Smooth muscle cell of the brain vasculature (primary cell): ENCODE data around the gene S100A11.
"Not testable (repeated sequence)": the region's sequence is repeated elsewhere in the genome, so short reads cannot be mapped to it uniquely, and the experiment has no call there.

ENCODE experiments used
- DNase-seq: peaks from one replicate; pipeline ENCODE4 v3.0.0-alpha.2; 2012; ENCODE audit warnings: low read depth, low spot score

The S100A11 gene

DNA sequence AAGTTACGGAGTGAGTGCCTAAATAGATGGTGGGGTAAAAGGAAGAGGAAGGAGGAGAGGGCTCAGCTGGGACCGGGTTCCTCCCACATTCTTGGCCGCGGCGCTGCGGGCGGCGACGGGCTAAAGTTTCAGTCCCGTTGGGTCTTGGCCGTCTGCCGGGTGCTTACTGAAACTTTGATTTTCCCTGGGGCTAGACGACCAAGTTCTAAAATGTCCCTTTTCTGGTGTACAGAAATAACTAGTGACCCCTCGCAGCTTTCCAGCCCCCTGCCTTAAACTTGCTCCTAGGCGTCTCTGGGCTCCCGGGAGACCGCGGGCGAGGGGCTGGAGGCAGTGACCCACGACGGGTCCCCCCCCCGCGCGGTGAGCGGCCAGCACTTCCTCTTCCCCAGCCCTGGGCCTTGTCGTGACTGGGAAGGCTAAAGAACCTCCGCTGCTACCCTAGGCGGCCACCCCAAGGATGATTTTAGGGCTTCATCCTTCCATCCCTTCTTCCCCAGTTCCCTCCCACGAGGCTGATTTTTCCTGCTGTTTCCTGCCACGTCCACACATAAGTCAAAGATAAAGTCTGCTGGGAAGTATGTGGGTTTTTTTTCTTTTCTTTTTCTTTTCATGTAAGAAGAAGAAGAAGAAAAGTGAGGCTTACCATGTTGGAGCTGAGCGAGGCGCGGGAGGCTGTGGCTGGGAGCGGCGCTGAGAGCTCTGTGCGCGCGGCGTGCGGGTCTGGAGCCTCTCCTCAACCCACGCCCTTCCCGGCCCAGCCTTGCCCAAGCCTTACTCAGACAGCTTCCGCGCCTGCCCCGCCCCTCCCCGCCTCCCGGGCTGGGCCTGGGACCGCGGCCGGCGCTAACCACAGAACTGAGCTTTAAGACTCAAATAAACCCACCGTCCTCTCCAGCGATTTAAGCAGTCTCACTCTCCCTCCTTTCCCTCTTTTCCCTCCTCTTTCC lies at the start of gene S100A11:
TSS of gene S100A11 (minus strand) at position 738 of the 950 bp plus-strand sequence. CDS start at position 649, 89 bp downstream.
- no peak for DNase-seq

DNA sequence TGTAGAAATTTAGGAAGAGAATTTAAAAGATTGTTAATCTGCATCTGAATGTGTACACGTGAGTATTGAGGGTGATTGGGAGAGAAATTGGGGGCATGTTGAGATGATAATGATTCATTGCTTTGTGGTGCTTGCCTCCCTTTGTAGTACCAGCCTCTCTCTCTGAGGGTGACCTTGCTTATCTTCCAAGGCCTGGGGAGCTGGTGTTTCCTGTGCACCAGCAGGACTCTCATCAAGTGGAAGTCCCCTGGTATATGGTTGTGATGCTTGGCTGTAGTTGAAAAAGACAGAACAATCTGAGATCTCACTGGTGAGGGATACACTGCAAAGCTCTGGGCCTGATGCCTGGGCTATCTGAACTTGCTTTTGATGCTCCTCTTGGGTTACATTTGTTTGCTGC lies 48.0 kb upstream of the S100A11 start:
- DNase-seq = no peak

DNA sequence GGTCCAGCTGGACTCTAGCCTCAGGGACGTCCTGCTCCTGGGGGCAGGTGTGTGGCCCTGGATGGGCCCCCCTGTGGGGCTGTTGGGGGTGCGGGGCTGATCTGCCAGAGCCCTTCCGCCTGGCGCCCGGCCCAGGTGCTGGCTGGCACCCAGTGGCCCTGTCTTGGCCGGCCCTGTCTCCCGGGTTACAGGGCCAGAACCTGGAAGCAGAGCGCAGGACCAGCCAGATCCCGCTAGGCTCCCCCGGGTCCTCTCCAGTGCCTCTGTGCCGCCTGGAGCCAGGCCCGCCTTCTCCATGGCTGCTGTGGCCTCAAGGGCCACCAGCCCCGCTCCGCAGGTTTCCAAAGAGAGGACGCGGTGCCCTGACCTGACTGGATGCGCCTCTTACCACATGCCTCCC lies 44.2 kb upstream of the S100A11 start:
- not testable (repeated sequence) for DNase-seq

DNA sequence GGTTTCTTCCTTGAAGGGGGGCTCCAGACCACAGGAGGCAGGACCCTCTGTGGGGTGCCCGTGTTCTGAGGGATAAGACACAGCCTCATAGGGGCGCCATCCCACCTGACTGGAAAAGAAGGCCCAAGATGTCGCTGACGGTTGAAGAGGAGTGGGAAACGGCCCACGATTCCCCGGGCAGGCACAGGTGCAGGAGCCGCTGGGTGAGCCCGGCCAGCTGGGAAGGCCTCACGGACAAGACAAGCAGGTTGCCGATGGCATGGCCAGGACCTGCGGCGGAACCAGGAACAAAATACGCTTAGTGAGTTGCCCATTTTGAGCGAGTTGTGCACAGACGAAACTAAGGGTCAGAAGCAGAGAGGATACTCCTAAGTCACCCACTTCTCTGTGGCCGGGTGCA lies 43.7 kb upstream of the S100A11 start:
- DNase-seq = not testable (repeated sequence)

DNA sequence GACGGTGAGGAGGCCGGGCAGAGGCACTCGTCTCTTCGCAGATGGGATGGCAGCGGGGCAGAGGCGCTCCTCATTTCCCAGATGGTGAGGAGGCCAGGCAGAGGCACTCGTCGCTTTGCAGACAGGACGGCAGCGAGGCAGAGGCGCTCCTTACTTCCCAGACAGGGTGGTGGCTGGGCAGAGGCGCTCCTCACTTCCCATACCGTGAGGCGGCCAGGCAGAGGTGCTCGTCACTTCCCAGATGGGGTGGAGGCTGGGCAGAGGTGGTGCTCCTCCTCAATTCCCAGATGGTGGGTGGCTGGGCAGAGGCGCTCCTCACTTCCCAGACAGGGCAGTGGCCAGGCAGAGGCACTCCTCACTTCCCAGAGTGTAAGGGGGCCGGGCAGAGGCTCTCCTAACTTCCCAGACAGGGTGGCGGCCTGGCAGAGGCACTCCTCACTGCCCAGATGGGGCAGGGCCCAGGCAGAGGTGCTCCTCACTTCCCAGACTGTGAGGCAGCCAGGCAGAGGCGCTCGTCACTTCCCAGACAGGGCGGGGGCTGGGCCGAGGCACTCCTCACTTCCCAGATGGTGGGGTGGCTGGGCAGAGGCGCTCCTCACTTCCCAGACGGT lies 42.1 kb upstream of the S100A11 start:
- DNase-seq = no peak

DNA sequence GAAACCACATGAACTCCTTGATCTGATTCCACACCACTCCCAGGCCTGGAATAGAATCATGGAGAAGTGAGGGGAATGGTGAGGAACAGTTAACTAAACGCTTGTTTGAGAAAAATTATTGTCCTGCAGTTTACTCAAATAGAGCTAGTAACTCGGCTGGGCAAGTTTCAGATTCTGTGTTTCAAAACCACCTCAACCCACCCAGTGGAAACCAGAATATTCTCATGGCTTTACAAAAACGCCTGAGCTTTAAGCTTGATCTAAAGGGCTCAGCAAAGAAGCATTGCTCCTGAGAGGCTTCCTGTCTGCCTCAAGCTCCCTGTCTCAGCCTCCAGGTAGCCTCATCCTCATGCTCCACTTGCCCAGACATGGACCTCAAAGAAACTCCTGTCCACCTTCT lies 35.5 kb upstream of the S100A11 start:
- DNase-seq = no peak

DNA sequence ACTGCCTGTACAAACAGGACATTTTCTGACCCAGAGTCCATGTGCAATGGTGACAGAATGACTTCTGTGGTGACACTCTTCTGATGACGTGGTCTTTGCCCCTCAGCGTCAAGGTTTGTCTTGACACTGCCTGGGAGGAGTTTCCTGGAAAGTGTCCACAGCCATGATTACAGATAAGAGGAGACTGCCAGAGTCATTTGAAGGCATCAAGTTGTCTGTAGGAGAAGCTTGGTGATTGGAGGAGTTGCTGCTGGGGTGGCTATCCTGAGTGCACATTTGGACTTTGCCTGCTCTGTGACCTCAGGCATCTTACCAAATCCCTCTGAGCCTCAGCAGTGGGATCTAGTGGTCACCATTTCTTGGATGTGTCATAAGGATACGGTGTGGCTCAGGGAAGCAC lies 34.3 kb upstream of the S100A11 start:
- DNase-seq = no peak

DNA sequence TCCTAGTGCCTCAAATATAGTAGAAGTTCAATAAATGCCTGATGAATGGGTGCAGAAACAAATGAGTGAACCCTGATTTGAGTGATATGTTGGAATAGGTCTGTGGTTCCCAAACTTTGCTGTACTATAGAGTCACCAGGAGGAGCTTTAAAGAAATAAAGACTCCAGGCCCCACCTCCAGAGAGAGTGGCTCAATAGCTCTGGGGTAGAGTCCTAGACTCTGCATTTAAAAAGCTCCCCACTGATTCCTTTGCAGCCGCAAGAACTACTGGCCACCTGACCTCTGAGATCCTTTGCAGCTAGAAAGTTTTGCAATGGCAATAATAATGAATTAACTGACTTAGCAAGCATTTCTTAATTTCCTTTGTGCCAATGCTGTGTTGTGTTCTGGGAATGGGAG lies 31.1 kb upstream of the S100A11 start:
- no peak for DNase-seq

DNA sequence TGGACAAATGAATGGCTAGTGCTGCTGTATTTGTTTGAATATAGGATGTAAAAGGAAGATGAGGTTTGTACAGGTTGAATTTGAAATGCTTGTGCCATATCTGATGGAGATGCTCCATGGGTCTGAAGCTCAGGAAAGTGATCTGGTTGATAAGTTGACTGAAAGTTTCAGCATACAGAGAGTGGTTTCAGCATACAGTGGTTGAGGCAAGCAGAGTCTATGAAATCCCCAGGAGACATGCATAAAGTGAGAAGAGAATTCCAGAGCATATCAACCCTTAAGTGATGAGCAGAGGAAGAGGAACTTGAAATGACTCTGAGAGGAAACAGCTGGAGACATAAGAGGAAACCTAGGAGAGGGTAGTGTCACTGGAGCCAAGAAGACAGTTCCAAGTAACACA lies 30.3 kb upstream of the S100A11 start:
- DNase-seq = no peak

DNA sequence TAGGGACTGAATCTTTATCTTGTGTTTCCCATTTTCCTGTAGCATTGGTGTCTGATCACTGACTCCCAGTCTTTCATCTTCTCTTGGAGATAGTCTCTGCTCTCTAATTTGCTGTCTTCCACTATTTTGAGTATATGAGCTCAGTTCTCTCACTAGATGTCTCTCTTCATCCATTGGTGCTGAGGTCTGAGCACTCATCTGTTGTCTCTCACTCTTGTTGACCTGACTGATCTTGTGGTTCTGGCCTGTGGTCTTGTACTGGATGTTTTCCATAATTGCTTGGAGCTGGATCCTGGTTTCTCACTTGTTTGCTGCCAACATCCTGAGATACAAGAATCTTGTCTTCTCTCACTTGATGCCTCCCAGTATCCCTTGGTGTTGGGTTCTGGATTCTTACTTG lies 25.1 kb upstream of the S100A11 start:
- no peak for DNase-seq

DNA sequence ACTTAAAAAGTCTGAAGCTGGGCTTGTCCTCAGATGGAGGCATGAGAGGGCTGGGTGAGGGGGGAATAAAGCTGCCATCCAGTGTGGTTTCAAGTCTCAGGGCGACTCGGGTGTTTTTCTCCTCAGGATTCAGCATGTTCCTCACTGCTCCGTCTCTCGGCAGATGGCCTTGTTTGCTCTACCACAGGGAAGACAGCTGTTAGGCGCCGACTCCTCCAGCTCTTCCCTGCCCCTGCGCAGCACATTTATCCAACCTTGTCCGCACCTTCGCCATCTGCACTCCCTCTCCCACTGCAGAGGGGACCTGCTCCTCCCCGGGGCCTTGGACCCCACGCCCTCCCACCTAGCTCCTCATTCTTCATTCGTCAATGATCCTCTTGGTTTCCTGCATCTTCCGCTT lies 16.6 kb upstream of the S100A11 start:
- no peak for DNase-seq

DNA sequence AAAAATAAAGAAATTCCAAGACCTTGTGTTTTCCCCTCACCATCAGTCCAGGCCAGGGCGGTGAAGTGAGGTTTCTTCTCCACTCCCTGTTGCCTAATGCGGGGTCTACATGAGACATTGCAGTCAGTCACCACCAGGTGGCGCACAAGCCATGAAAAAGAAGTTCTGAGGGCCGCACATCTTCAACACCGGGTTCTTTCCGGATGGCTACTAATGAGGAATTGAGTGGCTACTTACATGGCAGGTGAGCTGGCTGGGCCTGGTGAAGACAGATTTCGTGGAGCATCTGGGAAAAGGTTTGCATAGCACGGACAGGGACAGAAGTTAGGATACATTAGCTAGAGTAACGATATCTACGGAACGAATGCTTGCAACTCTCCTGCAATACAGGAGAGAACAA lies 15.8 kb upstream of the S100A11 start:
- no peak for DNase-seq

DNA sequence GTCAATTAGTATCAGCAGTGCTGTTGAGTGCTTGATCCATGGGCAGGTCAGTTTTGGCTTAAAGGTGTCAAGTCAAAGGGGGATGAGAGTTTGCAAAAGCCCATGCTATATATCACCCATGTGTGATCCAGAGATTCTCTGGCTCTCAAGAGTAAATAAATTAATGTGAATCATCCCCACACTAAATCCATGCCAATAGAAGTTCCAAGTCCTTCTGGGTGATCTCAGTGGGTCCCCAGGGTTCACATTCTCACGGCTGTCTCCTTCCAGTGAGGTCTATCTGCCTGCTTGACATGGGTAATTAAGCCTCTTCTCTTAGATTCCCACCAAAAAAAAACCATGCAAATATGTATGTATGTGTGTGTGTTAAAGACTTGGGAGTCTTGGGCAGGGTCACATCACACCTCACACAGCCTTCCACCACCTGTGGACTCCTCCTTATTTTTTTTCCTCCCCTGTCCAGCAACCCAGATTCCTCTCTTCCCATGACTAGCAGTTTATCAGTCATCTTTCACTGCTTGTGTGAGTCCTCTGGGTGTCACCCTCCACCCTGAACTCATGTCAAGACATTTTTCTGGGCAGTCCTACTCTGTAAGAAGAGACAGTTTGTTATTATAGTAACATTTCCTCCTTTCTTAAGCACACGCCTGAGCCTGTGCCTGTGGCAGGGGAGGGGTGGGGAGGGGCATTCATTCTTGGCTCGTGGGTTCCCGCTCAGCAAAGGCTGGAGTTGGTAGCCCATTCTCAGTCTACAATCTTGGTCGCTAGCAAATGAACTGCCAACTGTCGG lies 14.3 kb upstream of the S100A11 start:
- DNase-seq = no peak

DNA sequence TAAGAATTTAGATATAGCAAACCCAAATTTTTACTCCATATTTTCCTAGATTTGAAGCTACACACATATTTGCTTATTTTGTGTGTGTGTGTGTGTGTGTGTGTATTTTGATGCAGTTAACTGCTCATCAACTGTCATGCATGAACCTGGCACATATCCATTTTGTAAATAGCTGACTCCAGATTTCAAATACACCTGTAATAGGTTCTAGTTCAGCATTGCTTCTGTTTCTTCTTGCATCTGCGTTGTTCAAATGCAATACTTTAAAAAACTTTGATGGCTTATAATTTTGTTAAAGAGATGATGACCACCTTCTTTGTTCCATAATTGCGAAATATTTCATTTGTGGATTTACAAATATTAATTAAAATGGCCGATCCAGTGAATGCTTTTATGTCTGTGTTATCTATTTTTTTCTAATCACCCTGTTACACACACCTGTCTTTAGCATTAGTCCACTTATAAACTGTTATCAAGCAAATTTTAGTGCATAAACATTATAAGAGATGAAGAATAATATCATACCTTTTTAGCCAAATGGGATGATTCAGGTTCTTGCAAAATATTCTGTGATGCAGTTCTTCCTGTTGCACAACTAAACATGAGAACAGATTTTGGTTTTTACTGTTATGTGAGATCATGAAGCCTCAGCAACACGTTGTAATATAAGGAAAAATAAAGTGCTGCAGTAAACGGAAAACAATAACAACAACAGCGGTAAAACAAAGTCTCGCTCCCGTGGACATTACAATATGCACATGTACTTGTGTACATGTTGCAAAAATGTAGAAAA lies 12.7 kb upstream of the S100A11 start:
- DNase-seq = no peak

DNA sequence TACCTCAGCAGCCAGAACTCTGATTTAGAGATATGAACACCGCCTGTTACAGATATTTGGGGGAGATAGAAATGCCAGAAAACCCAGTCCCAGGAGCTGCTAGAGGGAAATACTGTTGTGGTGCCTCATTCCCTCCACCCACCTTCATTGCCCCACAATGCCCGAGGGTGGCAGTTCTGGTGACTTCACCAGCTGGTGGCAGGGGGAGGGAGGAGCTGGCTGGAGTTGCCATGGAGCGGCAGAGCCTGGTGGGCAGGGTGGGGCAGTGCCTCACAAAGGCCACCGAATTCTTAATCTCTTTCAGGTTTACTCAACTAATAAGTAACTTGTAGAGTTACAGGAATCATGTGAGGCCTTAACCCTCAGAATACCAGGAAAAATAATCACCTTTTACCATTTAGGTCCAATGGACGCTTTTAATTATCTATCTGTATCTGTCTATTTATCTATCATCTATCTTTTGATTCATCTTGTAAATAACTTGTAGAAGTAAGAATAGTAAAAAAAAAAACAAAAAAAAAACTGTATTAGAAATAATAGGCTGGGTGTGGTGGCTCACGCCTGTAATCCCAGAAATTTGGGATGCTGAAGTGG lies 11.7 kb upstream of the S100A11 start:
- DNase-seq = no peak

DNA sequence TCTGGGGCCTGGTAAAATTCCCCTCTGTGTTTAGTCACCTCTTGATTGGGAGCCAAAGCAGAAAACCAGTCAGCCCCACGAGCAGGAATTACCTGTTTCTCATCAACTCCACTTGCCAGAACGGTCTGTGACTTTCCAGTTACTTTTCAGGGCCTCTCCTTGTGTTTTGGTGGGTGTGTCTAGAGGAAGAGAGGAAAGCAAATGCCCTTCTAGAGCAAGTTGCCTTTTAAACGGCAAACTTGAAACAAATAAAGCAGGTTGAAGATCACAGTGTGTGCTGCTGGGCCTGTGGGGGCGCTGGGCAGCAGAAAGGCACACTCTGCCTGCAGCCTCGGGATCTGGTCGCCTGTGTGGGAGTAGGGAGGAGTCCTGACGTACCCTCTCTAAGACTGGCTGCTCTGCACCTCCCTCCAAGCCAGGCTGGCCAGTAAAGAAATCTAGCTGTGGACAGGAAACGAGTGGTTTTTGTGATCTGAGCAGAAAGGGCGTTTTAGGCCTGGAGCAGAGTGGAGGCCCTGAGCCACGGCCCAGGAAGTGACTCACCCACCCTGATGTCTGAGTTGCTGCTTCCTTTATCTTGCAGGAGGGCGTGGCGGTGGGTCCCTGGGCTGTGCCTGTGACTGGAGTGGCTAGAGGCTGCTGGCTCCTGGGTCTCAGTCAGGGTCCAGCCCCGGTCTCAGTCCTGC lies 11.1 kb upstream of the S100A11 start:
- peak; percentile 92 for DNase-seq

DNA sequence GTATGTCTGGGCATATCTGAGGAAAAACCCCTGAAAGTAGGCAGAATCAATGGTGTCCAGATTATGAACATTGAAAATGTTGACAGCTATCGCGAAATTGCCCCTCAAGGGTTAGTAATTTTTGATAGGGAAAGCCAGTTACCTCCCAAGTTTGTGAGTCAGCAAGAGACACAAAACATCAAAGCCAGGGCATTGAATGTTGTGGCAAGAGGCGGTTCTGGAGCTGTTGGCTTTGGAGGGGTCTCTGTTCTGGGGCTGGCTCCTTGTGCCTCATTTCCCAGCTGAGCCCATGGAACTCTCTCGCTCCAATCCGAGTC lies 10.6 kb upstream of the S100A11 start:
- DNase-seq = no peak

DNA sequence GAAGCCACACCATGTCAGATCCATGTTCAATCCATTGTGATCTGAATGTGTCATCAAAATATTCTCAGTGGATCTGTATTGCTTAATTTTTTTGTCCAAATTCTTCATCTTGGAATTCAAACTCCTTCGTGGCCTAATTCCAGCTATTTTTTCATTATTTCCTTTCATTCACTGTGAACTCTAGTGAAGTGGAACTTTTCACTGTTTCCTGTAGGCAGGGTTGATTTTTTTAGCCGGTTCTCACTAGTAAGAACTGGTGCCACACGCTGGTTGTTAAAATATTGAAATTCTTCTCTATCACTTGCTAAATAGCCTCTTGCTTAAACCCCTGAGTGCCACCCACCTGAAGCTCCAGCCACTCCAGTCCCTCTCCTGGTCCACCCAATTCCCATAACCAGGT lies 7.6 kb upstream of the S100A11 start:
- DNase-seq = no peak

DNA sequence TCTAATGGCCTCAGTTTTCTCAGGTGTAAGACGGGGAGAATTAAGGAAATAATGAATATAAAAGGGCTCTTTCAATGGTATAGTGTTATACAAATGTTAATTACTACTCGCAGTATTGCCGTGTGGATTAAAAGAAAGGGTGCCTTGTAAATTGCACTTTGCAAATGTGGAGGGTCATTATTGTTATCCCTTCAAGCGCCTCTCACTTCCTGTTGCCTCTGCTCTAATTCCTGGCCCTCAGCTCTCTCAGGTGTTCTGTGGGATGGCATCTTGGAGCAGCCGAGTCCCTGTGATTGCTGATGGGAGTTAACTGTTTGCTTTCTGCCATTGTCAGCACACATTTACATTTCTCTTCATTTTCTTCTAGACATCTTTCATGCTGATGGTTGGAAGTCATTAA lies 7.1 kb upstream of the S100A11 start:
- no peak for DNase-seq

DNA sequence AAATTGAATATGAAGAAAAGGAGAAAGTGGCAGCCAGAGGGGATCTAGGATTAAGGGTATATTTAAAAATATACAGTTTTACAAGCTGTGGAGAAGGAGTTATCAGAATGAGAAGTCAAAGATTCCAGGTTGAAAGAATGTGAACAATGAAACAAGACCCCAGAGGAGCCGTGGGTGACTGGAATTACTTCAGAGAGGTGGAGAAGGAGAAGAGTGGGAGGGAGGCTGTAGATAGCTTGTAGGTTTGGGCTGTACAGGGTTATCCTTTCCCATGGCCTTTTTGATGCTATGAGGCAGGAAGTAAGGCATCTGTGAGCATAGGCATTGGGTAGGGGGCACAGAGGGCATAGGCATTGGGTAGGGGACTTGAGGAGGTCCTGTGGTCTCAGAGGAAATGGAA lies 5.2 kb upstream of the S100A11 start:
- no peak for DNase-seq

DNA sequence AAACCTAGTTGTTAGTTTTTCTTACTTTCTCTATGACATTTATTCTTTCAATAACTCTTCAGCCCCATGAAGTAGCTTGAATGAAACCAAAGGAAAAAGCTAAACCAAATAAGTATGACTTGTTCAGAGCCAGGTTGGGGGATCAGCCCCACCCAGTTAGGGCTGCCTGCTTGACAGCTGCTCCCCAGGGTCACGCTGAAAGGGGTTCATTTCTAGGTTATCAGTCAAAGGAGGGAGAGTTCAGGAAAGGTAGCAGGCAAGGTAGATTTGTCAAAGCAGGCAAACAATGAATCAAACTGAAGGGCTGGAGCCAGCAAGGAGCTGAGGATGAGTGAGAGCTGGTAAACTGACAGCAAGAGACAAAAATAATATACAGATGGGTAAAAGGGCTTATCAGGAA lies 3.1 kb upstream of the S100A11 start:
- no peak for DNase-seq
